Pancreas (tissue), 10 donors: Measurements from ENCODE around the gene C3orf18. TPM values are rescaled to one million over a fixed set of nuclear protein-coding genes. Genes with fewer than 3 reads are reported as not detected.
A peak's percentile ranks its signal among the peaks of the same experiment; 100 is the strongest.

ENCODE experiments used
- ATAC-seq, 4 donors: fragments of 200-7000 bp; cut with Tn5 transposase; one replicate each; pipeline versions ENCODE4 v1.8.0 to v1.9.1; 2020; ENCODE audit warnings: mild to moderate bottlenecking in 4 of 4, moderate library complexity in 4 of 4
- DNase-seq, 6 donors: peaks; one replicate each; pipeline ENCODE4 v3.0.0-alpha.2; 2020
- FAIRE-seq: peaks from 2 replicates; lab custom pipeline; 2012; peaks lifted over from hg19 to GRCh38; lab: Jason Lieb, UNC
- H3K27ac ChIP-seq, 4 donors: fragments of 200-600 bp; sonication (generic); 1 replicate in 3 of 4; 2 replicates in 1 of 4; pipeline versions ENCODE4 v1.5.0 to v1.8.0; 2020
- H3K27me3 ChIP-seq, 4 donors: fragments of 200-600 bp; one replicate each; pipeline ENCODE4 v1.8.0; 2021
- H3K36me3 ChIP-seq, 3 donors: fragments of 200-600 bp; sonication (generic) in 1 of 3; one replicate each; pipeline versions ENCODE4 v1.5.0 to v1.8.0; 2020 to 2021
- H3K4me1 ChIP-seq, 3 donors: fragments of 200-600 bp; one replicate each; pipeline ENCODE4 v1.8.0; 2021
- H3K4me3 ChIP-seq, 4 donors: fragments of 200-600 bp; sonication (generic) in 2 of 4; one replicate each; pipeline versions ENCODE4 v1.5.0 to v1.8.0; 2020 to 2021
- H3K9me3 ChIP-seq, 4 donors: fragments of 200-600 bp; one replicate each; pipeline ENCODE4 v1.8.0; 2021
- WGBS, 2 donors: extraction: QIAGEN DNeasy Blood & Tissue Kit; methylation state at CpG; one replicate each; pipeline ENCODE4 v1.1.7; 2013; 5-methylcytosine and 5-hydroxymethylcytosine counted together
- intact Hi-C, 3 donors: fragments of 100-400 bp; cut with DNase I; formaldehyde crosslinking; loops; one replicate each; pipeline versions ENCODE4 v1.11.1 to v1.14.2; 2022
- polyA plus RNA-seq, 2 donors: library from polyadenylated mRNA; stranded (reverse); fragments of 200-250 nt; gene quantifications; one replicate each; pipeline ENCODE4 v1.2.3, GENCODE V29; 2013
- total RNA-seq, 6 donors: library from RNA; stranded (reverse); fragmentation: NEBNext Ultra II Directional in 4 of 6; extraction: Animal tissue kit (Norgen Biotek cat#: 25700) in 4 of 6; gene quantifications; one replicate each; pipeline versions ENCODE4 v1.2.1 to v1.2.4, GENCODE V29; 2021 to 2023
- TF ChIP-seq, protein P1 (sequence below), 4 donors: fragments of 200-600 bp; sonication (generic) in 3 of 4; IDR thresholded peaks; one replicate each; pipeline versions ENCODE4 v1.5.0 to v1.8.0; 2021; ENCODE audit warnings: antibody characterized with exemption in 4 of 4
- donor health status: healthy with polysubstance abuse.
- donor health status: DM: no; HTN: no; CAD: no; lungs with moderate emphysema.
- donor health status: DM: no; HTN: no; CAD: no.
- donor health status: control.
- donor health status: control.
- donor health status: Bipolar disorder and iron deficiency.
- donor health status: DM: yes; HTN: yes; CAD: no.
- donor health status: DM: no; HTN: no; CAD: no.
- donor health status: DM: no; HTN: no; CAD: no.
- donor health status: DM: yes; HTN: yes; CAD: no.

Gene C3orf18
- total and polyA plus RNA-seq, 8 donors = 3.2 to 8.9 (median 5.0) TPM

GRCh38 chr3:50551054-50551659 is 16.4 kb downstream of the C3orf18 start:
- Histone ChIP-seq H3K4me3 (no peak overlapping the region), H3K27me3 (no peaks in the 10 kb centered on the region), H3K4me1 (no peaks in the 10 kb centered on the region), H3K36me3 (no peaks in the 10 kb centered on the region), H3K9me3 (no peaks in the 10 kb centered on the region), H3K27ac (no peak overlapping the region)
- intact Hi-C loops = loop anchor here in 1 of 3 donors (10.0 kb wide), 1 partner anchor 206 kb away; the partner anchor contains the start of genes RASSF1 and ZMYND10
- TF ChIP-seq, protein P1, sequence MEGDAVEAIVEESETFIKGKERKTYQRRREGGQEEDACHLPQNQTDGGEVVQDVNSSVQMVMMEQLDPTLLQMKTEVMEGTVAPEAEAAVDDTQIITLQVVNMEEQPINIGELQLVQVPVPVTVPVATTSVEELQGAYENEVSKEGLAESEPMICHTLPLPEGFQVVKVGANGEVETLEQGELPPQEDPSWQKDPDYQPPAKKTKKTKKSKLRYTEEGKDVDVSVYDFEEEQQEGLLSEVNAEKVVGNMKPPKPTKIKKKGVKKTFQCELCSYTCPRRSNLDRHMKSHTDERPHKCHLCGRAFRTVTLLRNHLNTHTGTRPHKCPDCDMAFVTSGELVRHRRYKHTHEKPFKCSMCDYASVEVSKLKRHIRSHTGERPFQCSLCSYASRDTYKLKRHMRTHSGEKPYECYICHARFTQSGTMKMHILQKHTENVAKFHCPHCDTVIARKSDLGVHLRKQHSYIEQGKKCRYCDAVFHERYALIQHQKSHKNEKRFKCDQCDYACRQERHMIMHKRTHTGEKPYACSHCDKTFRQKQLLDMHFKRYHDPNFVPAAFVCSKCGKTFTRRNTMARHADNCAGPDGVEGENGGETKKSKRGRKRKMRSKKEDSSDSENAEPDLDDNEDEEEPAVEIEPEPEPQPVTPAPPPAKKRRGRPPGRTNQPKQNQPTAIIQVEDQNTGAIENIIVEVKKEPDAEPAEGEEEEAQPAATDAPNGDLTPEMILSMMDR (IDR thresholded peaks at IDR 0.05) = no peak
- WGBS, 2 donors = 60 to 61% methylated on average over 9 of the region's 9 CpGs
- FAIRE-seq (no peak), ATAC-seq (no peak), DNase-seq (no peak)

DNA sequence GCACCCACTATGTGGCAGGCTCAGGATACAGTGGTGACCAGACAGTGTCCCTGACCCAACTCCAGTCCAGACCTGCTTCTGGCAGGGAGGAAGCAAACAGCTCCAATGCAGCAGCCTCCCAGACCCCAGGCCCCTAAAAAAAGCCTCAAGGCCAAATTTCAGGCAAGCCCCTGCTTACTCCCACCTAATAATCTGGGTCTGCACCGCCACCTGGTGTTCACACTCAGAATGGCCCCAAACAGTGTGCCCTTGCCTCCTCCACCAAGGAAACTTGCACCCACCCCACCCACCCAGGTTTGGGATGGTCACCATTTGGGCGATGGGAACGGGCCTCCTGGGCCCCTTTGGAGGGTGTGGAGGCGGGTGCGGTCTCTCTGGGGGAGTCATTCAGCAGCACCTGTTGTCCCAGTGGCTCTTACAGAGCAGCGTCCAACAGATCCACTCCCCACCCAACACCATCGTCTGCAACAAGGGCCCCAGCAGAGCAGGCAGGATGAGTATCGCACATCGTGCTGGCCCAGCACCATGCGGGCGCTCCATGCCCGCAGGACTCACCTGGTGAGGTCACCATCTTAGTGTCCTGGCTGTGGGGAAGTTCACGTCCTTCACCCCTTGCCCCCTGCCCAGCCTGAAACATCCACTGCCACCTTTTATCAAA is 17.3 kb downstream of the C3orf18 start:
- intact Hi-C loops = loop anchor here in 1 of 3 donors (10.0 kb wide), 1 partner anchor 205 kb away; the partner anchor contains the start of genes RASSF1 and ZMYND10
- peak; percentile 53 to 79 (median 72) for ATAC-seq
- TF ChIP-seq, protein P1 (IDR thresholded peaks at IDR 0.05) = peak; percentile 57 to 72 (median 64)
- no peaks in the 10 kb centered on the region for H3K9me3 ChIP-seq
- no peaks in the 10 kb centered on the region for H3K4me1 ChIP-seq
- H3K4me3 ChIP-seq = no peak overlapping the region
- FAIRE-seq = no peak
- no peaks in the 10 kb centered on the region for H3K27me3 ChIP-seq
- H3K27ac ChIP-seq = no peak overlapping the region
- WGBS, 2 donors = 30 to 33% methylated on average over 13 of the region's 13 CpGs
- peak in 4 of 6 donors; percentile 23 to 78 (median 61) for DNase-seq
- H3K36me3 ChIP-seq = no peaks in the 10 kb centered on the region

DNA sequence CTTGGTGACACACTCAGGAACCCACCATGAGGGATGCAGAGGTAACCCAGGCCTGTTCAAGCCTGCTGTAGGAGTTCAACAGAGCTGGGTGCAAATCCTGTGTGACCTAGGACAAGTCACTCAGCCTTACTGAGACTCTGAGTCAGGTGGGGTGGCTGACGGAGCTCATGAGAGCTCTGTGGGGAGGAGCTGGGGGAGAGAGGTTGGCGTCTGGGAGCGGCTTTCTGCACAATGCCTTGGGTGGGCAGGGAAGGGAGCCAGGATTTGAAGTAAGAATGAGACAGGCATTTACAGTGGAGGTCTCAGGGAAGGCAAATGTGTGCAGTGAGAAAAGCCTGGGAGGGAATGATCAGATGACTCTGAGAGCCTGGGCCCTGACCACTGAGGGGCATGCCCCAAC is 18.3 kb downstream of the C3orf18 start:
- H3K9me3 ChIP-seq = no peaks in the 10 kb centered on the region
- FAIRE-seq (no peak), ATAC-seq (no peak), DNase-seq (no peak)
- H3K27me3 ChIP-seq = no peaks in the 10 kb centered on the region
- no peak overlapping the region for H3K27ac ChIP-seq
- H3K4me3 ChIP-seq = no peak overlapping the region
- 90 to 95% methylated on average over 3 of the region's 3 CpGs for WGBS, 2 donors
- no peaks in the 10 kb centered on the region for H3K36me3 ChIP-seq
- no peaks in the 10 kb centered on the region for H3K4me1 ChIP-seq
- intact Hi-C loops = loop anchor here in 2 of 3 donors (5.0 to 10.0 kb wide), 2 partner anchors 112 to 114 kb away; no protein-coding TSS in a partner anchor
- TF ChIP-seq, protein P1 (IDR thresholded peaks at IDR 0.05) = no peak

GRCh38 chr3:50545781-50546180 is 21.8 kb downstream of the C3orf18 start:
- Histone ChIP-seq H3K36me3 (no peaks in the 10 kb centered on the region), H3K27me3 (no peaks in the 10 kb centered on the region), H3K9me3 (no peaks in the 10 kb centered on the region), H3K27ac (no peak overlapping the region), H3K4me1 (no peaks in the 10 kb centered on the region), H3K4me3 (no peak overlapping the region)
- no peak for FAIRE-seq
- no peak for ATAC-seq
- no peak for DNase-seq
- intact Hi-C loops = loop anchor here in 2 of 3 donors (5.0 to 10.0 kb wide), 2 partner anchors 108 to 111 kb away; no protein-coding TSS in a partner anchor
- TF ChIP-seq, protein P1 (IDR thresholded peaks at IDR 0.05) = no peak
- WGBS, 2 donors = 31 to 61% methylated on average over 1 of the region's 1 CpG
